Hepatocyte (in vitro differentiated cells): ENCODE measurements around the gene CTDNEP1. TPM values are rescaled to one million over a fixed set of nuclear protein-coding genes. Genes with fewer than 3 reads are reported as not detected.

Experiments used
- DNase-seq: peaks from one replicate; pipeline ENCODE4 v3.0.0-alpha.2; 2016; ENCODE audit warnings: low spot score
- H2AFZ ChIP-seq: fragments of 200-600 bp; sonication (generic); 2 replicates; pipeline ENCODE4 v1.6.0; 2016; ENCODE audit warnings: antibody characterized with exemption, mild to moderate bottlenecking
- H3K27ac ChIP-seq: fragments of 200-600 bp; sonication (generic); 2 replicates; pipeline ENCODE4 v1.5.1; 2016; ENCODE audit warnings: mild to moderate bottlenecking
- H3K27me3 ChIP-seq: fragments of 200-600 bp; sonication (generic); 2 replicates; pipeline ENCODE4 v1.6.1; 2016
- H3K36me3 ChIP-seq: fragments of 200-600 bp; sonication (generic); replicated peaks from 2 replicates; pipeline ENCODE4 v1.5.1; 2016; ENCODE audit warnings: low read depth; ENCODE audit not compliant: insufficient read depth
- H3K4me1 ChIP-seq: fragments of 200-600 bp; sonication (generic); 2 replicates; pipeline ENCODE4 v1.5.1; 2016; ENCODE audit warnings: mild to moderate bottlenecking, moderate library complexity; ENCODE audit not compliant: insufficient read depth
- H3K4me2 ChIP-seq: fragments of 200-600 bp; sonication (generic); 2 replicates; pipeline ENCODE4 v1.6.0; 2016
- H3K4me3 ChIP-seq: fragments of 200-600 bp; sonication (generic); 2 replicates; pipeline ENCODE4 v1.5.1; 2016; ENCODE audit warnings: mild to moderate bottlenecking
- H3K79me2 ChIP-seq: fragments of 200-600 bp; sonication (generic); 2 replicates; pipeline ENCODE4 v1.6.0; 2017; ENCODE audit warnings: mild to moderate bottlenecking
- H3K9me2 ChIP-seq: fragments of 200-600 bp; sonication (generic); replicated peaks from 2 replicates; pipeline ENCODE4 v1.6.0; 2017; ENCODE audit warnings: mild to moderate bottlenecking; ENCODE audit not compliant: insufficient read depth
- H3K9me3 ChIP-seq: fragments of 200-600 bp; sonication (generic); 2 replicates; pipeline ENCODE4 v1.5.1; 2016; ENCODE audit warnings: low read depth, mild to moderate bottlenecking
- H4K20me1 ChIP-seq: fragments of 200-600 bp; sonication (generic); 2 replicates; pipeline ENCODE4 v1.6.0; 2016; ENCODE audit warnings: mild to moderate bottlenecking; ENCODE audit not compliant: insufficient read depth, poor library complexity, severe bottlenecking
- EZH2 ChIP-seq: fragments of 200-600 bp; sonication (generic); IDR thresholded peaks from 2 replicates; pipeline ENCODE4 v1.6.1; 2016; ENCODE audit warnings: antibody characterized with exemption, mild to moderate bottlenecking, borderline replicate concordance
- EZH2phosphoT487 ChIP-seq: fragments of 200-600 bp; sonication (generic); IDR thresholded peaks from one replicate; pipeline ENCODE4 v1.6.1; 2018; ENCODE audit warnings: antibody characterized with exemption, mild to moderate bottlenecking, low read depth, moderate library complexity; ENCODE audit not compliant: unreplicated experiment, severe bottlenecking
- WGBS: methylation state at CpG from one replicate; pipeline ENCODE4 v1.1.6; 2016; ENCODE audit warnings: low lambda C conversion rate; ENCODE audit errors: missing lambda C conversion rate; 5-methylcytosine and 5-hydroxymethylcytosine counted together
- polyA plus RNA-seq: library from polyadenylated mRNA; unstranded; fragments of >200 nt; fragmentation: Nextera tagmentation; extraction: Ambion mirVana; gene quantifications from 2 replicates; pipeline ENCODE4 v1.2.1, GENCODE V29; 2016
- total RNA-seq: library from RNA; depleted of rRNA; stranded (reverse); fragments of >200 nt; gene quantifications from 2 replicates; pipeline ENCODE4 v1.2.3, GENCODE V29; 2014
- TF ChIP-seq, protein P1 (sequence below): fragments of 200-600 bp; sonication (generic); IDR thresholded peaks from 2 replicates; pipeline ENCODE4 v1.5.1; 2016; ENCODE audit warnings: antibody characterized with exemption, mild to moderate bottlenecking; ENCODE audit not compliant: poor library complexity

CTDNEP1 gene
- total and polyA plus RNA-seq, 2 experiments from 2014 or later, result 44.6 to 86.9 TPM

- peak overlapping the region; percentile 66 for H2AFZ ChIP-seq
- H3K36me3 ChIP-seq, result no peaks in the 10 kb centered on the region
- TF ChIP-seq EZH2phosphoT487 (no peak), EZH2 (no peak)
- TF ChIP-seq, protein P1, sequence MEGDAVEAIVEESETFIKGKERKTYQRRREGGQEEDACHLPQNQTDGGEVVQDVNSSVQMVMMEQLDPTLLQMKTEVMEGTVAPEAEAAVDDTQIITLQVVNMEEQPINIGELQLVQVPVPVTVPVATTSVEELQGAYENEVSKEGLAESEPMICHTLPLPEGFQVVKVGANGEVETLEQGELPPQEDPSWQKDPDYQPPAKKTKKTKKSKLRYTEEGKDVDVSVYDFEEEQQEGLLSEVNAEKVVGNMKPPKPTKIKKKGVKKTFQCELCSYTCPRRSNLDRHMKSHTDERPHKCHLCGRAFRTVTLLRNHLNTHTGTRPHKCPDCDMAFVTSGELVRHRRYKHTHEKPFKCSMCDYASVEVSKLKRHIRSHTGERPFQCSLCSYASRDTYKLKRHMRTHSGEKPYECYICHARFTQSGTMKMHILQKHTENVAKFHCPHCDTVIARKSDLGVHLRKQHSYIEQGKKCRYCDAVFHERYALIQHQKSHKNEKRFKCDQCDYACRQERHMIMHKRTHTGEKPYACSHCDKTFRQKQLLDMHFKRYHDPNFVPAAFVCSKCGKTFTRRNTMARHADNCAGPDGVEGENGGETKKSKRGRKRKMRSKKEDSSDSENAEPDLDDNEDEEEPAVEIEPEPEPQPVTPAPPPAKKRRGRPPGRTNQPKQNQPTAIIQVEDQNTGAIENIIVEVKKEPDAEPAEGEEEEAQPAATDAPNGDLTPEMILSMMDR, result no peak
- 2% methylated on average over 30 of the region's 34 CpGs for WGBS
- no peaks in the 10 kb centered on the region for H3K9me3 ChIP-seq
- peaks cover 6% of the 10 kb centered on the region for H4K20me1 ChIP-seq
- peaks cover 6% of the 10 kb centered on the region for H3K79me2 ChIP-seq
- peak overlapping the region; percentile 77 for H3K4me2 ChIP-seq
- no peaks in the 10 kb centered on the region for H3K27me3 ChIP-seq
- peak overlapping the region; percentile 64 for H3K27ac ChIP-seq
- DNase-seq, result peak; percentile 91
- H3K9me2 ChIP-seq, result no peaks in the 10 kb centered on the region
- peak overlapping the region; percentile 25 for H3K4me3 ChIP-seq
- H3K4me1 ChIP-seq, result no peaks in the 10 kb centered on the region
Observed at GRCh38 chr17:7204828-7205461, 46.6 kb downstream of the CTDNEP1 start.

- H3K4me1 ChIP-seq, result no peaks in the 10 kb centered on the region
- H3K9me3 ChIP-seq, result no peaks in the 10 kb centered on the region
- peaks cover 5% of the 10 kb centered on the region for H3K79me2 ChIP-seq
- 92% methylated on average over 13 of the region's 15 CpGs for WGBS
- DNase-seq, result no peak
- peak overlapping the region; percentile 25 for H3K4me3 ChIP-seq
- no peaks in the 10 kb centered on the region for H3K36me3 ChIP-seq
- no peak overlapping the region for H2AFZ ChIP-seq
- H3K27ac ChIP-seq, result peak overlapping the region; percentile 64
- H3K27me3 ChIP-seq, result no peaks in the 10 kb centered on the region
- H3K4me2 ChIP-seq, result peak overlapping the region; percentile 77
- TF ChIP-seq, protein P1, result no peak
- TF ChIP-seq EZH2phosphoT487, result no peak
- TF ChIP-seq EZH2, result no peak
- no peaks in the 10 kb centered on the region for H3K9me2 ChIP-seq
- H4K20me1 ChIP-seq, result peaks cover 6% of the 10 kb centered on the region
Observed at GRCh38 chr17:7204336-7204735, 47.2 kb downstream of the CTDNEP1 start.

- H4K20me1 ChIP-seq, result peaks cover 1% of the 10 kb centered on the region
- no peaks in the 10 kb centered on the region for H3K27me3 ChIP-seq
- H3K4me2 ChIP-seq, result no peak overlapping the region
- H3K36me3 ChIP-seq, result no peaks in the 10 kb centered on the region
- H2AFZ ChIP-seq, result no peak overlapping the region
- H3K4me3 ChIP-seq, result no peak overlapping the region
- TF ChIP-seq EZH2phosphoT487, result no peak
- no peak for TF ChIP-seq EZH2
- TF ChIP-seq, protein P1, result no peak
- H3K9me3 ChIP-seq, result no peaks in the 10 kb centered on the region
- 96% methylated on average over 16 of the region's 16 CpGs for WGBS
- H3K4me1 ChIP-seq, result no peaks in the 10 kb centered on the region
- H3K79me2 ChIP-seq, result no peaks in the 10 kb centered on the region
- H3K9me2 ChIP-seq, result no peaks in the 10 kb centered on the region
- no peak overlapping the region for H3K27ac ChIP-seq
- DNase-seq, result no peak
Observed at GRCh38 chr17:7203391-7203790, 48.1 kb downstream of the CTDNEP1 start.
